OCI-LY7 (cell line): ENCODE measurements around the gene LY6G5C.

Experiments
- CTCF ChIP-seq: fragments of 200-600 bp; sonication (generic); conservative IDR thresholded peaks from 2 replicates; pipeline ENCODE4 v1.5.1; 2014; ENCODE audit warnings: mild to moderate bottlenecking, antibody characterized with exemption, low read length, moderate library complexity, mixed read lengths
- EZH2phosphoT487 ChIP-seq: fragments of 200-600 bp; sonication (generic); IDR thresholded peaks from 2 replicates; pipeline ENCODE4 v1.6.1; 2018; ENCODE audit warnings: low read depth, borderline replicate concordance, mild to moderate bottlenecking, mixed run types, antibody characterized with exemption, low read length, moderate library complexity, mixed read lengths

- TF ChIP-seq CTCF (no peak), EZH2phosphoT487 (no peak)
Measured at GRCh38 chr6:31717499-31718222, 36.8 kb upstream of the LY6G5C start.
